A549 (cell line): ENCODE measurements around the gene GOLGA7B. TPM values are rescaled to one million over a fixed set of nuclear protein-coding genes. Genes with fewer than 3 reads are reported as not detected.

Experiments
- ATAC-seq, 2 experiments: fragments of 200-7000 bp in 1 of 2; fragments of >200 bp in 1 of 2; cut with Nextera tagmentation in 1 of 2; cut with Tn5 transposase in 1 of 2; 3 replicates each; pipeline versions ENCODE4 v1.8.0 to v1.9.1; 2018 to 2020; ENCODE audit warnings: mild to moderate bottlenecking in 1 of 2, moderate library complexity in 1 of 2
- CTCF ChIA-PET: fragments of 300-600 bp; sonication (Branson Sonifier 250); formaldehyde crosslinking; extraction: SDS; loops from one replicate; lab custom pipeline; 2021; ENCODE audit warnings: antibody characterized with exemption, inconsistent platforms; lab: Yijun Ruan, JAX
- POLR2A ChIA-PET: fragments of 350-600 bp; formaldehyde crosslinking; extraction: SDS; loops from one replicate; lab custom pipeline; 2021; ENCODE audit warnings: antibody characterized with exemption, inconsistent platforms; lab: Yijun Ruan, JAX
- DNase-seq, 2 experiments: peaks; one replicate each; pipeline versions ENCODE4 v3.0.0 to v3.0.0-alpha.2; 2011 to 2016; ENCODE audit warnings: low read depth in 1 of 2, low spot score in 1 of 2
- FAIRE-seq: peaks from 2 replicates; lab custom pipeline; 2011; peaks lifted over from hg19 to GRCh38; lab: Jason Lieb, UNC
- H3K27ac ChIP-seq, 2 experiments: fragments of >200 bp; sonication (Bioruptor Twin); formaldehyde crosslinking; 3 replicates each; pipeline ENCODE4 v1.5.1; 2016 to 2017
- H3K4me1 ChIP-seq: fragments of >200 bp; sonication (Bioruptor Twin); formaldehyde crosslinking; 3 replicates; pipeline ENCODE4 v1.6.1; 2016
- H3K4me2 ChIP-seq: fragments of >200 bp; sonication (Bioruptor Twin); formaldehyde crosslinking; 3 replicates; pipeline ENCODE4 v1.6.1; 2016
- H3K4me3 ChIP-seq: fragments of >200 bp; sonication (Bioruptor Twin); formaldehyde crosslinking; 3 replicates; pipeline ENCODE4 v1.5.1; 2016
- H3K9me3 ChIP-seq: fragments of >200 bp; sonication (Bioruptor Twin); formaldehyde crosslinking; 3 replicates; pipeline ENCODE4 v1.6.1; 2016
- CBX8 ChIP-seq: fragments of 200-600 bp; sonication (generic); IDR thresholded peaks from 2 replicates; pipeline ENCODE4 v1.6.1; 2016
- CHD2 ChIP-seq: fragments of 150-350 bp; IDR thresholded peaks from 2 replicates; pipeline ENCODE4 v1.6.1; 2014; ENCODE audit warnings: low read length; ENCODE audit not compliant: partially characterized antibody
- CHD4 ChIP-seq: fragments of 200-600 bp; sonication (generic); IDR thresholded peaks from 2 replicates; pipeline ENCODE4 v1.6.1; 2016; ENCODE audit warnings: antibody characterized with exemption, mild to moderate bottlenecking, borderline replicate concordance
- EHF ChIP-seq: fragments of 250-450 bp; sonication (Bioruptor Pico); IDR thresholded peaks from 2 replicates; pipeline ENCODE4 v1.5.0; 2020; ENCODE audit warnings: mild to moderate bottlenecking
- EP300 ChIP-seq, 2 experiments: fragments of >200 bp; sonication (Bioruptor Twin); formaldehyde crosslinking; IDR thresholded peaks; 2 replicates in 1 of 2; 3 replicates in 1 of 2; pipeline ENCODE4 v1.6.1; 2016 to 2017
- FOSL2 ChIP-seq, 2 experiments: fragments of 450-650 bp in 1 of 2; fragments of >200 bp in 1 of 2; sonication (Bioruptor Twin) in 1 of 2; formaldehyde crosslinking; IDR thresholded peaks; 2 replicates each; pipeline versions ENCODE4 v1.5.0 to v1.6.1; 2016 to 2020; ENCODE audit warnings: mild to moderate bottlenecking in 1 of 2, moderate library complexity in 1 of 2
- GATA3 ChIP-seq: IDR thresholded peaks from 2 replicates; pipeline ENCODE4 v1.6.1; 2012; ENCODE audit warnings: borderline replicate concordance
- HDAC2 ChIP-seq: fragments of 200-600 bp; sonication (generic); IDR thresholded peaks from 2 replicates; pipeline ENCODE4 v1.6.1; 2016
- HOXA7 ChIP-seq: fragments of 250-450 bp; sonication (Bioruptor Pico); IDR thresholded peaks from 2 replicates; pipeline ENCODE4 v1.5.0; 2020; ENCODE audit warnings: mild to moderate bottlenecking, moderate library complexity
- HOXB5 ChIP-seq: fragments of 250-450 bp; sonication (Bioruptor Pico); IDR thresholded peaks from 2 replicates; pipeline ENCODE4 v1.5.0; 2020; ENCODE audit warnings: mild to moderate bottlenecking, moderate library complexity
- JUN ChIP-seq, 2 experiments: fragments of >200 bp; sonication (Bioruptor Twin); formaldehyde crosslinking; IDR thresholded peaks; 2 replicates in 1 of 2; 3 replicates in 1 of 2; pipeline ENCODE4 v1.6.1; 2016 to 2017
- JUNB ChIP-seq: fragments of >200 bp; sonication (Bioruptor Twin); formaldehyde crosslinking; IDR thresholded peaks from 2 replicates; pipeline ENCODE4 v1.6.1; 2016
- KDM1A ChIP-seq: fragments of 200-600 bp; sonication (generic); IDR thresholded peaks from 2 replicates; pipeline ENCODE4 v1.6.1; 2016; ENCODE audit warnings: low read depth, mild to moderate bottlenecking
- MAFK ChIP-seq: fragments of 450-650 bp; IDR thresholded peaks from 2 replicates; pipeline ENCODE4 v1.6.1; 2014; ENCODE audit not compliant: partially characterized antibody
- MYC ChIP-seq: IDR thresholded peaks from 2 replicates; pipeline ENCODE4 v1.6.1; 2012; ENCODE audit warnings: mild to moderate bottlenecking, inconsistent platforms, low read length, improper control_type of control experiment, borderline replicate concordance
- NR3C1 ChIP-seq: fragments of >200 bp; sonication (Bioruptor Twin); formaldehyde crosslinking; IDR thresholded peaks from 3 replicates; pipeline ENCODE4 v1.6.1; 2017
- PHF8 ChIP-seq: fragments of 200-600 bp; sonication (generic); IDR thresholded peaks from 2 replicates; pipeline ENCODE4 v1.6.1; 2016; ENCODE audit warnings: low read depth, mild to moderate bottlenecking, antibody characterized with exemption, moderate library complexity, borderline replicate concordance
- RNF2 ChIP-seq: fragments of 200-600 bp; sonication (generic); IDR thresholded peaks from 2 replicates; pipeline ENCODE4 v1.6.1; 2016; ENCODE audit warnings: low read depth, mild to moderate bottlenecking, antibody characterized with exemption, moderate library complexity, borderline replicate concordance
- ZFP36 ChIP-seq: fragments of 450-650 bp; IDR thresholded peaks from 2 replicates; pipeline ENCODE4 v1.6.1; 2014; ENCODE audit warnings: borderline replicate concordance; ENCODE audit not compliant: partially characterized antibody
- WGBS: methylation state at CpG from one replicate; pipeline ENCODE4 v1.1.6; 2017; ENCODE audit errors: missing lambda C conversion rate; 5-methylcytosine and 5-hydroxymethylcytosine counted together
- polyA plus RNA-seq, 4 experiments: library from polyadenylated mRNA; depleted of rRNA in 3 of 4; stranded (reverse); fragments of >200 nt; fragmentation: RNase III in 1 of 4; extraction: RNeasy Plus Mini Kit Qiagen cat#74134 plus additional on column Dnase treatment in 1 of 4; gene quantifications; 2 replicates in 3 of 4; 3 replicates in 1 of 4; pipeline ENCODE4 v1.2.3, GENCODE V29; 2011 to 2017
- TF ChIP-seq, protein P1 (sequence below): fragments of >200 bp; sonication (Bioruptor Twin); formaldehyde crosslinking; IDR thresholded peaks from 2 replicates; pipeline ENCODE4 v1.6.1; 2016
- TF ChIP-seq, protein P2 (sequence below): IDR thresholded peaks from 2 replicates; pipeline ENCODE4 v1.6.1; 2012
- TF ChIP-seq, protein P3 (sequence below): fragments of 250-450 bp; sonication (Bioruptor Pico); IDR thresholded peaks from 2 replicates; pipeline ENCODE4 v1.5.0; 2021; ENCODE audit warnings: mild to moderate bottlenecking, moderate library complexity, borderline replicate concordance
- TF ChIP-seq, protein P4 (sequence below): fragments of 200-600 bp; sonication (generic); IDR thresholded peaks from 2 replicates; pipeline ENCODE4 v1.6.1; 2016; ENCODE audit warnings: antibody characterized with exemption, mild to moderate bottlenecking, moderate library complexity
- TF ChIP-seq, protein P5 (sequence below): fragments of >200 bp; sonication (Bioruptor Twin); formaldehyde crosslinking; IDR thresholded peaks from 3 replicates; pipeline ENCODE4 v1.6.1; 2016

The GOLGA7B gene
- polyA plus RNA-seq, 2 of the 4 experiments (the other 2 are of a cell fraction) = 0.62 to 1.5 TPM

DNA sequence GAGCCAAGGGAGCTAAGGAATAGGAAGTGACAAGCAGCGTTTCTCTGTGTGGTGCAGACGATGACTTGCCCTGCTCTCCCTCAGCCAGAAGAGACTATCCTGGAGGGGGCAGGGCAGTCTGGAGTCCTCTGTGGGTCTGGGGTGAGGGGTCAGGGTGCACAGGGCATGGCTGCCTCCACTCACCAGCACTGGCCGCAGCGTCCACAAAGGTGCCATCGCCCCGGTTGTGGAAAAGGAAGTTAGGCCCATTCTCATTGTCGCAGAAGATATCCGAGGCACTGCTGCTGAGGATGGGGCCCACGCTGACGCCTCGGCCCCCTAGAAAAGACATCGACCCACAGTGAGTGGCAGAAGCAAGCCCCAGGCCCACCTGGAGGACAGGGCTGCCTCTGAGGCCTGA is 58.2 kb downstream of the GOLGA7B start:
- CTCF ChIA-PET = interaction anchor here (1.5 to 24.4 kb wide), 2 partner anchors 131 to 402 kb away, joined by 3 to 660 read pairs; partner anchors contain the start of gene CRTAC1
- WGBS = 72% methylated on average over 11 of the region's 12 CpGs
- POLR2A ChIA-PET = no interaction called here
- ATAC-seq (no peak), FAIRE-seq (no peak), DNase-seq (no peak)
- Histone ChIP-seq H3K9me3 (no peaks in the 10 kb centered on the region), H3K27ac (no peak overlapping the region), H3K4me2 (no peak overlapping the region), H3K4me1 (no peaks in the 10 kb centered on the region), H3K4me3 (no peak overlapping the region)
- TF ChIP-seq RNF2 (no peak), NR3C1 (no peak)

DNA sequence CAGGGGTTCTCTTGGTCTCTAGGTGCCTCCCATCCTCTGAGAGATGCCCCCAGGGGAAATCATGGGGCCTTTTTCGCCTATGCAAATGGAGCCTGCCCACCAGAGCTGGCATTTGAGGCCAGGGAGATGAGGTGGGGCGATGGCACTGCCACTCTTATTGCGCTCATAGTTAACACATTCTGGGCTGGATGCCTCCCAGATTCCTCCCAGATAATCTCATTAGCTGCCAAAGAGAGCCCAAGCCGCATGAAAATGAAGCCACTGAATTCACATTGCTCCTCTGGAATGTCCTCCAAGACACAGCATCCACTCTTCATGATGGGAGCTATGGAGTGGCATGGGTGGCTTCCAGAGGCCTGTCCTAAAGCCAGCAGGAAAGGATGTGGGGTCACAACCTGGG is 61.0 kb downstream of the GOLGA7B start:
- 69% methylated on average over 4 of the region's 4 CpGs for WGBS
- FAIRE-seq (no peak), ATAC-seq (no peak), DNase-seq (no peak)
- Histone ChIP-seq H3K4me3 (no peak overlapping the region), H3K27ac (no peak overlapping the region), H3K4me1 (0 out of 3 replicates have a peak, but pooled peaks cover 2% of the 10 kb centered on the region), H3K9me3 (no peaks in the 10 kb centered on the region), H3K4me2 (no peak overlapping the region)
- POLR2A ChIA-PET = no interaction called here
- CTCF ChIA-PET = interaction anchor here (0.9 to 24.4 kb wide), 6 partner anchors 9 to 128 kb away, joined by 3 to 660 read pairs (median 6); partner anchors contain the start of gene CRTAC1
- TF ChIP-seq, protein P1, sequence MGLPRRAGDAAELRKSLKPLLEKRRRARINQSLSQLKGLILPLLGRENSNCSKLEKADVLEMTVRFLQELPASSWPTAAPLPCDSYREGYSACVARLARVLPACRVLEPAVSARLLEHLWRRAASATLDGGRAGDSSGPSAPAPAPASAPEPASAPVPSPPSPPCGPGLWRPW = no peak
- TF ChIP-seq EP300 (IDR thresholded peaks at IDR 0.05) = no peak
- TF ChIP-seq, protein P2, sequence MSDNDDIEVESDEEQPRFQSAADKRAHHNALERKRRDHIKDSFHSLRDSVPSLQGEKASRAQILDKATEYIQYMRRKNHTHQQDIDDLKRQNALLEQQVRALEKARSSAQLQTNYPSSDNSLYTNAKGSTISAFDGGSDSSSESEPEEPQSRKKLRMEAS = no peak
- TF ChIP-seq CBX8 = no peak
- TF ChIP-seq, protein P3, sequence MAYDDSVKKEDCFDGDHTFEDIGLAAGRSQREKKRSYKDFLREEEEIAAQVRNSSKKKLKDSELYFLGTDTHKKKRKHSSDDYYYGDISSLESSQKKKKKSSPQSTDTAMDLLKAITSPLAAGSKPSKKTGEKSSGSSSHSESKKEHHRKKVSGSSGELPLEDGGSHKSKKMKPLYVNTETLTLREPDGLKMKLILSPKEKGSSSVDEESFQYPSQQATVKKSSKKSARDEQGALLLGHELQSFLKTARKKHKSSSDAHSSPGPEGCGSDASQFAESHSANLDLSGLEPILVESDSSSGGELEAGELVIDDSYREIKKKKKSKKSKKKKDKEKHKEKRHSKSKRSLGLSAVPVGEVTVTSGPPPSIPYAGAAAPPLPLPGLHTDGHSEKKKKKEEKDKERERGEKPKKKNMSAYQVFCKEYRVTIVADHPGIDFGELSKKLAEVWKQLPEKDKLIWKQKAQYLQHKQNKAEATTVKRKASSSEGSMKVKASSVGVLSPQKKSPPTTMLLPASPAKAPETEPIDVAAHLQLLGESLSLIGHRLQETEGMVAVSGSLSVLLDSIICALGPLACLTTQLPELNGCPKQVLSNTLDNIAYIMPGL = no peak

DNA sequence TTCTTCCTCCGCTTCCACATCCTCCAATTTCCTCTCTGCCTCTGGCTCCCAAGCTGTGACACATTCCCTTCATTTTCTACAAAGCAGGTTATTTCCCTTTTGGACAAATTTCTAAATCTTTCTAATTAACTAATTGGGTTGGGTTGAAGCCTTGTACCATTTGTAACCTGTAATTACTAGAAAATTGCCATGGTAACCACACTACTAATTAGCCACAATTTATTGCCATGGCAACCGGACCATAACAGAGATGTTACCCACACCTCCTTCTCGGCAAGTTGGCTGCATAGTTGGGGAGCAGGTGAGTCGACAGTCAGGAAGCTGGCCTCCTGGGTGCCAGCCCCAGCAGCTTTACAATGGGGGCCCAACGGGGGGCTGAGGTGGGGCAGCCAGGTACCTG is 61.6 kb downstream of the GOLGA7B start:
- Histone ChIP-seq H3K4me3 (no peak overlapping the region), H3K27ac (no peak overlapping the region), H3K4me1 (0 out of 3 replicates have a peak, but pooled peaks cover 2% of the 10 kb centered on the region), H3K4me2 (no peak overlapping the region), H3K9me3 (no peaks in the 10 kb centered on the region)
- DNase-seq (no peak), ATAC-seq (no peak), FAIRE-seq (no peak)
- WGBS = 73% methylated on average over 2 of the region's 5 CpGs
- TF ChIP-seq GATA3 = no peak
- TF ChIP-seq, protein P4, sequence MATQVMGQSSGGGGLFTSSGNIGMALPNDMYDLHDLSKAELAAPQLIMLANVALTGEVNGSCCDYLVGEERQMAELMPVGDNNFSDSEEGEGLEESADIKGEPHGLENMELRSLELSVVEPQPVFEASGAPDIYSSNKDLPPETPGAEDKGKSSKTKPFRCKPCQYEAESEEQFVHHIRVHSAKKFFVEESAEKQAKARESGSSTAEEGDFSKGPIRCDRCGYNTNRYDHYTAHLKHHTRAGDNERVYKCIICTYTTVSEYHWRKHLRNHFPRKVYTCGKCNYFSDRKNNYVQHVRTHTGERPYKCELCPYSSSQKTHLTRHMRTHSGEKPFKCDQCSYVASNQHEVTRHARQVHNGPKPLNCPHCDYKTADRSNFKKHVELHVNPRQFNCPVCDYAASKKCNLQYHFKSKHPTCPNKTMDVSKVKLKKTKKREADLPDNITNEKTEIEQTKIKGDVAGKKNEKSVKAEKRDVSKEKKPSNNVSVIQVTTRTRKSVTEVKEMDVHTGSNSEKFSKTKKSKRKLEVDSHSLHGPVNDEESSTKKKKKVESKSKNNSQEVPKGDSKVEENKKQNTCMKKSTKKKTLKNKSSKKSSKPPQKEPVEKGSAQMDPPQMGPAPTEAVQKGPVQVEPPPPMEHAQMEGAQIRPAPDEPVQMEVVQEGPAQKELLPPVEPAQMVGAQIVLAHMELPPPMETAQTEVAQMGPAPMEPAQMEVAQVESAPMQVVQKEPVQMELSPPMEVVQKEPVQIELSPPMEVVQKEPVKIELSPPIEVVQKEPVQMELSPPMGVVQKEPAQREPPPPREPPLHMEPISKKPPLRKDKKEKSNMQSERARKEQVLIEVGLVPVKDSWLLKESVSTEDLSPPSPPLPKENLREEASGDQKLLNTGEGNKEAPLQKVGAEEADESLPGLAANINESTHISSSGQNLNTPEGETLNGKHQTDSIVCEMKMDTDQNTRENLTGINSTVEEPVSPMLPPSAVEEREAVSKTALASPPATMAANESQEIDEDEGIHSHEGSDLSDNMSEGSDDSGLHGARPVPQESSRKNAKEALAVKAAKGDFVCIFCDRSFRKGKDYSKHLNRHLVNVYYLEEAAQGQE = no peak
- TF ChIP-seq JUN (IDR thresholded peaks at IDR 0.05) = no peak
- TF ChIP-seq HOXA7 (CRISPR knock-in tag) = no peak
- no peak for TF ChIP-seq EHF (CRISPR knock-in tag)
- TF ChIP-seq, protein P5, sequence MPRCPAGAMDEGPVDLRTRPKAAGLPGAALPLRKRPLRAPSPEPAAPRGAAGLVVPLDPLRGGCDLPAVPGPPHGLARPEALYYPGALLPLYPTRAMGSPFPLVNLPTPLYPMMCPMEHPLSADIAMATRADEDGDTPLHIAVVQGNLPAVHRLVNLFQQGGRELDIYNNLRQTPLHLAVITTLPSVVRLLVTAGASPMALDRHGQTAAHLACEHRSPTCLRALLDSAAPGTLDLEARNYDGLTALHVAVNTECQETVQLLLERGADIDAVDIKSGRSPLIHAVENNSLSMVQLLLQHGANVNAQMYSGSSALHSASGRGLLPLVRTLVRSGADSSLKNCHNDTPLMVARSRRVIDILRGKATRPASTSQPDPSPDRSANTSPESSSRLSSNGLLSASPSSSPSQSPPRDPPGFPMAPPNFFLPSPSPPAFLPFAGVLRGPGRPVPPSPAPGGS = no peak
- no peak for TF ChIP-seq JUNB
- TF ChIP-seq PHF8 = no peak
- no peak for TF ChIP-seq CHD4
- TF ChIP-seq EP300 (IDR thresholded peaks at IDR 0.05) = no peak
- no peak for TF ChIP-seq KDM1A
- TF ChIP-seq MYC = no peak
- no peak for TF ChIP-seq MAFK
- no peak for TF ChIP-seq CHD2
- no peak for TF ChIP-seq FOSL2 (IDR thresholded peaks at IDR 0.05)
- no peak for TF ChIP-seq FOSL2 (CRISPR knock-in tag; IDR thresholded peaks at IDR 0.05)
- no peak for TF ChIP-seq HOXB5 (CRISPR knock-in tag)
- TF ChIP-seq RNF2 = no peak
- TF ChIP-seq ZFP36 = no peak
- no peak for TF ChIP-seq HDAC2
- ChIA-PET POLR2A (no interaction called here), CTCF (interaction anchor here (0.6 to 24.4 kb wide), 7 partner anchors 10 to 128 kb away, joined by 3 to 660 read pairs (median 3); partner anchors contain the start of gene CRTAC1)
